HCT116 (cell line): ENCODE data around the gene PLEKHN1. TPM values are rescaled to one million over a fixed set of nuclear protein-coding genes. Genes with fewer than 3 reads are reported as not detected.

ENCODE experiments used
- ATAC-seq: fragments of 200-7000 bp; cut with Tn5 transposase; 2 replicates; pipeline ENCODE4 v1.9.1; 2020; ENCODE audit warnings: mild to moderate bottlenecking, moderate library complexity
- BruUV-seq: library from RNA; stranded (reverse); fragments of 400-500 nt; replicated peaks from 2 replicates; lab custom pipeline; 2021; lab: Mats Ljungman, UMichigan
- CTCF ChIA-PET: fragments of 300-600 bp; sonication (Branson Sonifier 250); formaldehyde crosslinking; loops from one replicate; lab custom pipeline; 2021; ENCODE audit warnings: antibody characterized with exemption; lab: Charles Lee
- POLR2A ChIA-PET: fragments of 300-600, 350-600 bp; sonication (Branson Sonifier 250); formaldehyde crosslinking; loops from one replicate; lab custom pipeline; 2021; ENCODE audit warnings: antibody characterized with exemption; lab: Charles Lee
- RAD21 ChIA-PET, 2 experiments: fragments of 300-600 bp; sonication (Branson Sonifier 250); formaldehyde crosslinking; loops; one replicate each; lab custom pipeline; 2023; ENCODE audit warnings: low total read pairs in 2 of 2; ENCODE audit not compliant: uncharacterized antibody in 2 of 2, unreplicated experiment in 2 of 2, low non-redundant PET in 1 of 2; lab: Charles Lee
- DNase-seq: peaks from one replicate; pipeline ENCODE4 v3.0.0-alpha.2; 2010; ENCODE audit warnings: low read depth, low spot score
- H2AFZ ChIP-seq: fragments of 200-600 bp; shearing (Covaris generic), sonication (generic); 2 replicates; pipeline ENCODE4 v1.6.1; 2017; ENCODE audit warnings: low read depth, mixed run types, mixed read lengths, antibody characterized with exemption, low read length; ENCODE audit not compliant: poor library complexity, severe bottlenecking
- H3K27ac ChIP-seq: 2 replicates; pipeline ENCODE4 v1.5.1; 2012; ENCODE audit warnings: low read depth, low read length
- H3K27me3 ChIP-seq: fragments of 200-600 bp; sonication (generic); 2 replicates; pipeline ENCODE4 v1.6.1; 2016; ENCODE audit warnings: mixed run types, low read length, mixed read lengths; ENCODE audit not compliant: insufficient read depth
- H3K36me3 ChIP-seq, 2 experiments: fragments of 200-500 bp in 1 of 2; fragments of 200-600 bp in 1 of 2; sonication (Bioruptor generic) in 1 of 2; sonication (generic) in 1 of 2; 2 replicates each; pipeline versions ENCODE4 v1.5.1 to v1.6.1; 2014 to 2016; ENCODE audit warnings: low read length in 2 of 2, inconsistent platforms in 1 of 2, mixed read lengths in 1 of 2, mixed run types in 1 of 2; ENCODE audit not compliant: insufficient read depth in 2 of 2, control insufficient read depth in 1 of 2
- H3K4me1 ChIP-seq, 2 experiments: fragments of 200-600 bp in 1 of 2; sonication (generic) in 1 of 2; 2 replicates each; pipeline versions ENCODE4 v1.5.1 to v1.6.1; 2012 to 2017; ENCODE audit warnings: low read length in 2 of 2, inconsistent platforms in 1 of 2, mild to moderate bottlenecking in 1 of 2, mixed read lengths in 1 of 2, mixed run types in 1 of 2, moderate library complexity in 1 of 2; ENCODE audit not compliant: insufficient read depth in 2 of 2, control insufficient read depth in 1 of 2
- H3K4me2 ChIP-seq: fragments of 200-600 bp; sonication (generic); 2 replicates; pipeline ENCODE4 v1.6.1; 2017; ENCODE audit warnings: mixed run types, low read length, mixed read lengths
- H3K4me3 ChIP-seq, 2 experiments: fragments of 200-600 bp in 1 of 2; sonication (generic) in 1 of 2; replicated peaks in 1 of 2; 2 replicates each; pipeline ENCODE4 v1.5.1; 2011 to 2016; ENCODE audit warnings: low read length in 2 of 2, control low read depth in 1 of 2, low read depth in 1 of 2, mild to moderate bottlenecking in 1 of 2, mixed read lengths in 1 of 2, mixed run types in 1 of 2
- H3K79me2 ChIP-seq: fragments of 200-600 bp; sonication (generic); 2 replicates; pipeline ENCODE4 v1.6.1; 2017; ENCODE audit warnings: mild to moderate bottlenecking, mixed run types, low read length, moderate library complexity, mixed read lengths; ENCODE audit not compliant: insufficient read depth
- H3K9ac ChIP-seq: fragments of 200-600 bp; sonication (generic); 2 replicates; pipeline ENCODE4 v1.6.1; 2016; ENCODE audit warnings: low read length, mixed read lengths
- H3K9me2 ChIP-seq: fragments of 200-600 bp; sonication (generic), shearing (Covaris generic); 2 replicates; pipeline ENCODE4 v1.6.1; 2017; ENCODE audit warnings: mixed run types, mild to moderate bottlenecking, moderate library complexity; ENCODE audit not compliant: insufficient read depth
- H3K9me3 ChIP-seq, 2 experiments: fragments of 200-500 bp in 1 of 2; fragments of 200-600 bp in 1 of 2; sonication (Bioruptor generic) in 1 of 2; sonication (generic) in 1 of 2; 2 replicates each; pipeline ENCODE4 v1.6.1; 2014 to 2017; ENCODE audit warnings: low read length in 2 of 2, mixed read lengths in 2 of 2, inconsistent platforms in 1 of 2, low read depth in 1 of 2, mild to moderate bottlenecking in 1 of 2, mixed run types in 1 of 2, moderate library complexity in 1 of 2; ENCODE audit not compliant: control insufficient read depth in 1 of 2, insufficient read depth in 1 of 2
- H4K20me1 ChIP-seq: fragments of 200-600 bp; sonication (generic), shearing (Covaris generic); 2 replicates; pipeline ENCODE4 v1.6.1; 2017; ENCODE audit warnings: mixed run types, mild to moderate bottlenecking, moderate library complexity; ENCODE audit not compliant: insufficient read depth
- EZH2phosphoT487 ChIP-seq: fragments of 200-600 bp; IDR thresholded peaks from 2 replicates; pipeline ENCODE4 v1.6.1; 2018; ENCODE audit warnings: antibody characterized with exemption, borderline replicate concordance
- MAX ChIP-seq: IDR thresholded peaks from 2 replicates; pipeline ENCODE4 v1.6.1; 2012
- ZNF274 ChIP-seq: fragments of 200-500 bp; sonication (Bioruptor generic); IDR thresholded peaks from 2 replicates; pipeline ENCODE4 v1.6.1; 2014; ENCODE audit warnings: mild to moderate bottlenecking, low read depth, low read length, inconsistent platforms
- intact Hi-C: fragments of 100-400 bp; cut with micrococcal nuclease; formaldehyde crosslinking; loops from 2 replicates; pipeline ENCODE4 v1.10.0; 2022
- total RNA-seq: library from RNA; stranded (reverse); gene quantifications from one replicate; pipeline ENCODE4 v1.2.1, GENCODE V29; 2021; ENCODE audit not compliant: unreplicated experiment
- TF ChIP-seq, protein P1 (sequence below), 3 experiments: fragments of 200-600 bp in 1 of 3; sonication (generic) in 1 of 3; IDR thresholded peaks in 2 of 3; conservative IDR thresholded peaks in 1 of 3; 2 replicates each; pipeline ENCODE4 v1.5.1; 2012 to 2017; ENCODE audit warnings: low read depth in 2 of 3, low read length in 2 of 3, antibody characterized with exemption in 1 of 3, borderline replicate concordance in 1 of 3, control low read depth in 1 of 3, mild to moderate bottlenecking in 1 of 3, mixed read lengths in 1 of 3, mixed run types in 1 of 3, moderate library complexity in 1 of 3; ENCODE audit not compliant: insufficient read depth in 1 of 3

PLEKHN1 gene
- total RNA-seq, 1 experiment from 2014 or later = 11.6 TPM

DNA sequence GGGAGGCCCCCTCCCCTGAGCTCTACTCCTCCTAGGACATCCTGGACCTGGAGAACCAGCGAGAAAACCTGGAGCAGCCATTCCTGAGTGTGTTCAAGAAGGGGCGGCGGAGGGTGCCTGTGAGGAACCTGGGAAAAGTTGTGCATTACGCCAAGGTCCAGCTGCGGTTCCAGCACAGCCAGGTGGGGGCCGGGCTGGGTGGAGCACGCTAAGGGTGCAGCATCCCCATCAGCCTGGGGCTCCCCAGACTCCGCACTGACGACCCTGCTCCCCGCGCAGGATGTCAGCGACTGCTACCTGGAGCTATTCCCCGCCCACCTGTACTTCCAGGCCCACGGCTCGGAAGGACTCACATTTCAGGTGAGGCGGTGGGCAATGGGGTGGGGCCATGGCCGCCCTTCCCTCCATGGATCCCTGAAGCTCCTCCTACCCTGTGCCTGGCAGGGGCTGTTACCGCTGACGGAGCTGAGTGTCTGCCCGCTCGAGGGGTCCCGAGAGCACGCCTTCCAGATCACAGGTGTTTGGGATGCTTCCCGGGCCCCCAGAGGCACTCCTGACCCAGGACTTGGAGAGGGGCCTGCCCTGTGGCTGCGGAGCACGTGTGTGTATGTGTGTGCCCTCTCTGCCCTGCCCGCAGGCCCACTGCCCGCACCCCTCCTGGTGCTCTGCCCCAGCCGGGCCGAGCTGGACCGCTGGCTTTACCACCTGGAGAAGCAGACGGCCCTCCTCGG is 4.1 kb downstream of the PLEKHN1 start:
- Histone ChIP-seq H3K27me3 (no peaks in the 10 kb centered on the region), H3K9me2 (no peaks in the 10 kb centered on the region), H3K4me1 (peaks cover 16 to 35% of the 10 kb centered on the region in 2 experiments), H3K36me3 (no peaks in the 10 kb centered on the region; a peak in 1 of 4 replicates), H3K9me3 (no peaks in the 10 kb centered on the region; a peak in 1 of 4 replicates), H3K27ac (no peak overlapping the region)
- intact Hi-C loops = no loop called here
- CTCF ChIA-PET = no interaction called here
- TF ChIP-seq, protein P1, sequence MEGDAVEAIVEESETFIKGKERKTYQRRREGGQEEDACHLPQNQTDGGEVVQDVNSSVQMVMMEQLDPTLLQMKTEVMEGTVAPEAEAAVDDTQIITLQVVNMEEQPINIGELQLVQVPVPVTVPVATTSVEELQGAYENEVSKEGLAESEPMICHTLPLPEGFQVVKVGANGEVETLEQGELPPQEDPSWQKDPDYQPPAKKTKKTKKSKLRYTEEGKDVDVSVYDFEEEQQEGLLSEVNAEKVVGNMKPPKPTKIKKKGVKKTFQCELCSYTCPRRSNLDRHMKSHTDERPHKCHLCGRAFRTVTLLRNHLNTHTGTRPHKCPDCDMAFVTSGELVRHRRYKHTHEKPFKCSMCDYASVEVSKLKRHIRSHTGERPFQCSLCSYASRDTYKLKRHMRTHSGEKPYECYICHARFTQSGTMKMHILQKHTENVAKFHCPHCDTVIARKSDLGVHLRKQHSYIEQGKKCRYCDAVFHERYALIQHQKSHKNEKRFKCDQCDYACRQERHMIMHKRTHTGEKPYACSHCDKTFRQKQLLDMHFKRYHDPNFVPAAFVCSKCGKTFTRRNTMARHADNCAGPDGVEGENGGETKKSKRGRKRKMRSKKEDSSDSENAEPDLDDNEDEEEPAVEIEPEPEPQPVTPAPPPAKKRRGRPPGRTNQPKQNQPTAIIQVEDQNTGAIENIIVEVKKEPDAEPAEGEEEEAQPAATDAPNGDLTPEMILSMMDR (IDR thresholded peaks at IDR 0.05 in 2 of 3, conservative IDR thresholded peaks at IDR 0.05 in 1 of 3; ENCODE audit: borderline replicate concordance in 1 of 3, insufficient read depth in 1 of 3, low read depth in 2 of 3, low read length in 2 of 3) = no peak
- TF ChIP-seq EZH2phosphoT487 = no peak
- TF ChIP-seq ZNF274 = no peak
- no peak for TF ChIP-seq MAX
- TF ChIP-seq, all 23 proteins: peak for 0
- no peak for ATAC-seq
- Histone ChIP-seq H3K79me2 (no peaks in the 10 kb centered on the region; the same call in 1 of the 2 replicates), H3K4me2 (no peak overlapping the region), H2AFZ (no peak overlapping the region), H4K20me1 (no peaks in the 10 kb centered on the region), H3K9ac (no peak overlapping the region), H3K4me3 (no peak overlapping the region)
- POLR2A ChIA-PET = no interaction called here
- no peak for DNase-seq
- RAD21 ChIA-PET = no interaction called here
- BruUV-seq = no TSS peak
